SHP77 treated with DMSO at 0.1 percent for 48 hours (cell line): ENCODE data around the gene PRKCG.

ENCODE experiments used
- DNase-seq: peaks from one replicate; lab custom pipeline; 2025; lab: John Stamatoyannopoulos, UW

The PRKCG gene

GRCh38 chr19:53898636-53899341 is 16.8 kb downstream of the PRKCG start:
- no peak for DNase-seq

- DNase-seq, result no peak
Observed at GRCh38 chr19:53900191-53900860, 18.3 kb downstream of the PRKCG start.

GRCh38 chr19:53903055-53903680 is 21.2 kb downstream of the PRKCG start:
- DNase-seq, result no peak

- no peak for DNase-seq
Observed at GRCh38 chr19:53904909-53905308, 22.9 kb downstream of the PRKCG start.

GRCh38 chr19:53905787-53906186 is 23.8 kb downstream of the PRKCG start:
- DNase-seq, result no peak

GRCh38 chr19:53906211-53907192 is 24.5 kb downstream of the PRKCG start:
- no peak for DNase-seq

GRCh38 chr19:53907193-53907581 is 25.2 kb downstream of the PRKCG start:
- no peak for DNase-seq

- DNase-seq, result no peak
Observed at GRCh38 chr19:53907690-53908089, 25.7 kb downstream of the PRKCG start.

- DNase-seq, result no peak
Observed at GRCh38 chr19:53908106-53908934, 26.3 kb downstream of the PRKCG start.

GRCh38 chr19:53908935-53909415 is 27.0 kb downstream of the PRKCG start, which contains the start of gene CACNG7:
TSS of gene CACNG7 (plus strand) at chr19:53909278. CDS start at chr19:53912832, 3,554 bp downstream.
- DNase-seq, result no peak

- no peak for DNase-seq
Observed at GRCh38 chr19:53909471-53910169, 27.6 kb downstream of the PRKCG start.

- no peak for DNase-seq
Observed at GRCh38 chr19:53910170-53910518, 28.1 kb downstream of the PRKCG start.

- DNase-seq, result no peak
Observed at GRCh38 chr19:53912653-53913052, 30.7 kb downstream of the PRKCG start.

- no peak for DNase-seq
Observed at GRCh38 chr19:53915000-53915399, 33.0 kb downstream of the PRKCG start.

GRCh38 chr19:53916004-53916403 is 34.0 kb downstream of the PRKCG start:
- DNase-seq, result no peak

GRCh38 chr19:53917356-53917755 is 35.4 kb downstream of the PRKCG start:
- no peak for DNase-seq

- no peak for DNase-seq
Observed at GRCh38 chr19:53927739-53928138, 45.7 kb downstream of the PRKCG start.

GRCh38 chr19:53936029-53936428 is 54.0 kb downstream of the PRKCG start:
- no peak for DNase-seq

GRCh38 chr19:53942001-53942786 is 60.2 kb downstream of the PRKCG start:
- DNase-seq, result no peak

GRCh38 chr19:53944416-53944815 is 62.4 kb downstream of the PRKCG start:
- DNase-seq, result no peak
